Measurements from ENCODE around the gene FNIP1.

- TF ChIP-seq EZH2 (IDR thresholded peaks at IDR 0.05; ENCODE audit: borderline replicate concordance, low read depth, low read length, severe bottlenecking) (no peak), CTCF (IDR thresholded peaks at IDR 0.05; ENCODE audit: borderline replicate concordance, extremely low read depth, low read length, poor library complexity, severe bottlenecking) (no peak)
Observed at GRCh38 chr5:131740477-131740876, 56.3 kb downstream of the FNIP1 start.

Data from DND-41 (cell line).